ENCODE measurements around the gene ZNF296. TPM values are rescaled to one million over a fixed set of nuclear protein-coding genes. Genes with fewer than 3 reads are reported as not detected.

The ZNF296 gene
- total and polyA plus RNA-seq, 2 of the 13 experiments (the other 11 are each of a cell fraction or from before 2014, with no cell fraction given), result 0.26 to 0.62 TPM

- TF ChIP-seq ZBTB40 (IDR thresholded peaks at IDR 0.05) (no peak), ZBTB40 (CRISPR knock-in tag; IDR thresholded peaks at IDR 0.05) (peak; percentile 36; the same call in 1 of the 2 replicates), KDM4B (CRISPR knock-in tag; IDR thresholded peaks at IDR 0.05) (0 out of 2 replicates have a peak, but pooled peaks have one; percentile 22), SP4 (CRISPR knock-in tag; IDR thresholded peaks at IDR 0.05) (peak; percentile 60; the same call in 1 of the 2 replicates), ZNF335 (CRISPR knock-in tag; IDR thresholded peaks at IDR 0.05) (peak; percentile 60; the same call in 1 of the 2 replicates), NFYC (CRISPR knock-in tag; IDR thresholded peaks at IDR 0.05) (peak; percentile 55; the same call in 1 of the 2 replicates), NCOA2 (CRISPR knock-in tag; IDR thresholded peaks at IDR 0.05) (peak; percentile 86), REL (CRISPR knock-in tag; conservative IDR thresholded peaks at IDR 0.05) (no peak), ZNF18 (CRISPR knock-in tag; IDR thresholded peaks at IDR 0.05; ENCODE audit: insufficient replicate concordance) (no peak), FOXO1 (CRISPR knock-in tag; IDR thresholded peaks at IDR 0.05) (peak; percentile 92), ZSCAN9 (CRISPR knock-in tag; IDR thresholded peaks at IDR 0.05; ENCODE audit: borderline replicate concordance) (peak; percentile 90), ZNF441 (CRISPR knock-in tag; IDR thresholded peaks at IDR 0.05; ENCODE audit: borderline replicate concordance) (peak; percentile 72; the same call in 1 of the 2 replicates), ONECUT2 (CRISPR knock-in tag; IDR thresholded peaks at IDR 0.05) (peak; percentile 55; the same call in 1 of the 2 replicates), TGIF2 (CRISPR knock-in tag; IDR thresholded peaks at IDR 0.05) (peak; percentile 65), ZNF687 (CRISPR knock-in tag; IDR thresholded peaks at IDR 0.05) (peak; percentile 86)
Measured at GRCh38 chr19:45045671-45046353, 30.5 kb downstream of the ZNF296 start (continued).
